ENCODE data around the gene LYZL2. TPM values are rescaled to one million over a fixed set of nuclear protein-coding genes. Genes with fewer than 3 reads are reported as not detected.
"Not testable (repeated sequence)": the region's sequence is repeated elsewhere in the genome, so short reads cannot be mapped to it uniquely, and the experiment has no call there.

The LYZL2 gene
- total RNA-seq, 1 donor from 2014 or later, result not detected

DNA sequence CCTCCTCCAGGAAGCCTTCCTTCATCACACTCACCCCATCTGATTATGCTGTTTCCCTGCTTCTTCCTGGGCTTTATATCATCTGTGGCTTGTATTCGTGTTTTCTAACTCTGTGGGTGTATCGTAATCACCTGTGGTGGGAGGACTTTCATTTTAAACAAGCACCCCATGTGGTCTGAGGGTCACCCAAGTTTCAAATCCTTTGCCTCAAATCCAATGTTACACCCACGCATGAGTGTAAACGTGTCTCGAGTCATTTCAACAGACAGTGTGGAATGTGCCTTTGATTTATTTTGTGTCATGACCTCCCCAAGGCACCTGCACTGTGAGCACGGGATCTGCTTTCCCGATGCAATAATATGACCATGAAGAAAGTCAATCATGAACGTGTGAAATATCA is 17.5 kb upstream of the LYZL2 start:
- Mint-ChIP-seq H3K4me3 (no peak overlapping the region), H3K36me3 (ENCODE audit: low read depth) (no peaks in the 10 kb centered on the region), H3K27me3 (ENCODE audit: low read depth) (peaks cover 16% of the 10 kb centered on the region), H3K9me3 (no peaks in the 10 kb centered on the region), H3K27ac (ENCODE audit: unreplicated experiment) (no peak overlapping the region), H3K4me1 (peaks cover 31% of the 10 kb centered on the region)
- DNase-seq (ENCODE audit: low read depth, low spot score), result no peak
- TF ChIP-seq, protein P1, sequence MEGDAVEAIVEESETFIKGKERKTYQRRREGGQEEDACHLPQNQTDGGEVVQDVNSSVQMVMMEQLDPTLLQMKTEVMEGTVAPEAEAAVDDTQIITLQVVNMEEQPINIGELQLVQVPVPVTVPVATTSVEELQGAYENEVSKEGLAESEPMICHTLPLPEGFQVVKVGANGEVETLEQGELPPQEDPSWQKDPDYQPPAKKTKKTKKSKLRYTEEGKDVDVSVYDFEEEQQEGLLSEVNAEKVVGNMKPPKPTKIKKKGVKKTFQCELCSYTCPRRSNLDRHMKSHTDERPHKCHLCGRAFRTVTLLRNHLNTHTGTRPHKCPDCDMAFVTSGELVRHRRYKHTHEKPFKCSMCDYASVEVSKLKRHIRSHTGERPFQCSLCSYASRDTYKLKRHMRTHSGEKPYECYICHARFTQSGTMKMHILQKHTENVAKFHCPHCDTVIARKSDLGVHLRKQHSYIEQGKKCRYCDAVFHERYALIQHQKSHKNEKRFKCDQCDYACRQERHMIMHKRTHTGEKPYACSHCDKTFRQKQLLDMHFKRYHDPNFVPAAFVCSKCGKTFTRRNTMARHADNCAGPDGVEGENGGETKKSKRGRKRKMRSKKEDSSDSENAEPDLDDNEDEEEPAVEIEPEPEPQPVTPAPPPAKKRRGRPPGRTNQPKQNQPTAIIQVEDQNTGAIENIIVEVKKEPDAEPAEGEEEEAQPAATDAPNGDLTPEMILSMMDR (conservative IDR thresholded peaks at IDR 0.05), result no peak

DNA sequence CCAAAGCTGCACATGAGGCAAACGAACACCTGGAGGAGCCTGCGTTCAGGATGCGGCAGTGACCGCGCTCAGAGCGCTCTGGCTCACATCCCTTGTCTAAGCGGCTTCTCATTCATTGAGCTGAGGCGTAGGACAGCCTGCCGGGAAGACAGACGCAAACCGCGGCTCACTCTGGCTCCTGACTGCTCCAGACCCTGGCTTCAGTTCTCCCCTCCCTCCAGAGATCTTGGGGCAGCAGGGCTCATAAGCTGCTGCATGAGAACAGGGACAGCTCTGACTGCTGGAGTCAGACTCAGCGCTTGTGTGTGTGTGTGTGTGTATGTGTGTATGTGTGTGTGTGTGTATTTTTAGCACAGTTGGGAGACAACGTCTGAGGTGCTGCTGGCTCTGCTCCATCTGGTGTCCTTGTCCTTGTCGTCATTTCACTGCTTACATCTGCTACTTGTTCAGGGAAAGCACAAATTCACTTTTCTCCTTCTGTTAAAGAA is 15.8 kb upstream of the LYZL2 start:
- H3K9me3 Mint-ChIP-seq, result no peaks in the 10 kb centered on the region
- no peak overlapping the region for H3K27ac Mint-ChIP-seq (ENCODE audit: unreplicated experiment)
- H3K4me3 Mint-ChIP-seq, result no peak overlapping the region

DNA sequence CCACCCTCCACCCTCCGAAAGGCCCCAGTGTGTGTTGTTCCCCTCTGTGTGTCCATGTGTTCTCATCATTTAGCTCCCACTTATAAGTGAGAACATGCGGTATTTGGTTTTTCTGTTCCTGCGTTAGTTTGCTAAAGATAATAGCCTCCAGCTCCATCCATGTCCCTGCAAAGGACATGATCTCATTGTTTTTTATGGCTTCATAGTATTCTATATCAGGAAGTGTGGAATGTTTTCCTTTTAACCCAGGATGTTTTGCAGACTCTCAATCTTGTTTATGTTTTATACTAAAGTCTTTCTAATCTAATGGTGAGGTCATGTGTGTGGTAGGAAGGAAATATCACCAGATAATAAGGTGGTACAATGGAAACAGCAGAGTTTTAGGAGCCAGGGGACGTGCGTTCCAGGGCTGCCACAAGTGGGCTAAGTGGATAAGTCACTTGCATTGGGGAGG is 14.9 kb upstream of the LYZL2 start:
- H3K36me3 Mint-ChIP-seq (ENCODE audit: low read depth); H3K27ac Mint-ChIP-seq (ENCODE audit: unreplicated experiment): not testable (repeated sequence)
- peaks cover 34% of the 10 kb centered on the region for H3K4me1 Mint-ChIP-seq

More for the DNA sequence above, 15.8 kb upstream of the LYZL2 start:
- Mint-ChIP-seq H3K36me3 (ENCODE audit: low read depth) (no peaks in the 10 kb centered on the region), H3K27me3 (ENCODE audit: low read depth) (peaks cover 16% of the 10 kb centered on the region), H3K4me1 (peaks cover 34% of the 10 kb centered on the region)
- TF ChIP-seq, protein P1 (conservative IDR thresholded peaks at IDR 0.05), result no peak
- no peak for DNase-seq (ENCODE audit: low read depth, low spot score)

DNA sequence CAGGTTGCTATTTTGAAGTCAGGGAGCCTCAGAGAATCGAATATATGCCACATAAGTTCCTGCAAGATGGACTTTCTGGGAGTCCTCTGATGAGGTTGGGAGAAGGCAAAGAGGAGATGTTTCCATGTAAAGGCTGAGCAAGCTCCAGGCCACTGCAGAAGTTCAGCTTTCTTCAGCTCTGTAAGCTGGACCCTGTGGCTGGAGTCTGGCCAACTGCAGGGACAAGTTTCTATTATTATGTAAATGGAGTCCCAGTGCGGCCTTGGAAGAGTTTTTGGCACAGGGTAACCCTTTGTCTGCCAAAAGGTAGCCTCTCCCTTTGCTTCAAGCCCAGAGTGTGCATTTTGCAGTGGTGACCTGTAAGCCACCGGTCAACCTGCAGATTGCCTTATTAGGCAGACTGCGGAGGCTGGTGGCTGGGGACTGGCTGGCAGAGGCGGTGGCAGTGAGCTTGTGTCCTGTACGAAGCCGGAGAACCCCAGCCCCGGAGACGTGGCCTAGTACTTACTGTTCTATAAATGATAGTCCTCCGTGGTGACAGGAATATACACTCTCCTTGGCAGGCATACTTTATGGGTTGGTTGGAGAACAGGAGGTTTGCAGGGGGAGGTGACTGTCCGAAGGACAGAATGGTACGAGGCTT is 14.1 kb upstream of the LYZL2 start:
- Mint-ChIP-seq H3K4me1 (peaks cover 34% of the 10 kb centered on the region), H3K27me3 (ENCODE audit: low read depth) (peaks cover 16% of the 10 kb centered on the region)
- DNase-seq (ENCODE audit: low read depth, low spot score); H3K27ac Mint-ChIP-seq (ENCODE audit: unreplicated experiment); H3K36me3 Mint-ChIP-seq (ENCODE audit: low read depth); H3K4me3 Mint-ChIP-seq; H3K9me3 Mint-ChIP-seq: not testable (repeated sequence)

More for the DNA sequence above, 14.9 kb upstream of the LYZL2 start:
- not testable (repeated sequence) for H3K9me3 Mint-ChIP-seq; DNase-seq (ENCODE audit: low read depth, low spot score); H3K4me3 Mint-ChIP-seq
- H3K27me3 Mint-ChIP-seq (ENCODE audit: low read depth), result peaks cover 16% of the 10 kb centered on the region

DNA sequence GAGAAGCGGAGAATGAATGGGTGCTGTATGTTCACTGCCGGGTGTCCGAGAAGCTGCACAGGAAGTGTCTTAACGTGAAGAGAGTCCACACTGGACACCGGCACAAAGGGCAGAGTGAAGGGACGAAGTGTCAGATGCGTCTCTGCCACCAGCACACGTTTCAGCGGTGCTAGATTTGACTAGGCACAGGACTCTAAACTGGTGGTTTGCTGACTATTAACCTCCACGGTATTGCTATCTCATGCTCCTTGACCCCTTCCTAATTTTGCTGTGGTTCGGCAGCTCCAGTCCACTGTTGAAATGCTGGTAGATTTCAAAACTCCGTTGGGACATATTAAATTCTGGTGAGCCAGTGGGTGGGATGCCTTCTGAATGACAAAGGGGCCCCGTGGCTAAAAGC is 13.3 kb upstream of the LYZL2 start:
- not testable (repeated sequence) for H3K36me3 Mint-ChIP-seq (ENCODE audit: low read depth); H3K4me3 Mint-ChIP-seq

DNA sequence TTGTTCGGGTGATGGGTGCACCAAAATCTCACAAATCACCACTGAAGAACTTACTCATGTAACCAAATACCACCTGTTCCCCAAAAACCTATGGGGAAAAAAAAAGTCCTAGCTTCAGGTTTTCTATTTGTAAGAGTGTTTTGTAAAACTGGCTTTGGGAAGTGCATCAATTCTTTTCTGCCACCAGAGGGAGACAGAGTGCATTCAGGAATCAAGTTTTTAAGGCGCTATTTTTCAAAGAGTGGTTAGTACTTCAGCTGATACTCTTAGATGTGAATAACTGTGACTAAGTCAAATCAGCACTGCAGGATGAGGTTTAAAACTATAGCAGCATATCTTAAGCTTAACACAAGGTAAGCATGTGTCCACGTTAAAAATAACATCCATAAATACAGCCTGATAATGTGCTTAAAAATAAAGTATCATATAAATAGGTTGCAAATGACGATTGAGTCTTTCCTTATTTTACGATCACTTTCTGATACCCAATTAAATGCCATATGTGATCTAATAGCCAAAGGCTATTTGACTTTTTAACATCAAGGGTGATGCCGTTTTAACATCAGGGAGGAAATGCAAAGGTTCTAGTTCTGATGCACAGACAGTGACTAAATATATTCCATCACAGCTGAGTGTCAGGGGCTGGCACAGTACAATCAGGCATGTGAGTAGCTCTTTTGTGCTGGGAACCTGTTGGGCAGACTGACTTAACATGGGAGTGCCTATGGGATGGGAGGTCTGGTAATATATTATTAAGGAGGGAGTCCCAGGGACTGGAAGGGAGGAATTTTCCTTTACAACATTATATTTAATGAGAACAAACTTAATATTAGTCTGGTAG is 10.6 kb upstream of the LYZL2 start:
- no peak overlapping the region for H3K27ac Mint-ChIP-seq (ENCODE audit: unreplicated experiment)
- H3K27me3 Mint-ChIP-seq (ENCODE audit: low read depth), result peaks cover 11% of the 10 kb centered on the region
- DNase-seq (ENCODE audit: low read depth, low spot score), result no peak
- H3K9me3 Mint-ChIP-seq, result no peaks in the 10 kb centered on the region
- H3K4me3 Mint-ChIP-seq, result no peak overlapping the region
- TF ChIP-seq, protein P1 (conservative IDR thresholded peaks at IDR 0.05), result peak; percentile 89
- H3K36me3 Mint-ChIP-seq (ENCODE audit: low read depth), result no peaks in the 10 kb centered on the region
- H3K4me1 Mint-ChIP-seq, result peaks cover 27% of the 10 kb centered on the region

More for the DNA sequence above, 13.3 kb upstream of the LYZL2 start:
- DNase-seq (ENCODE audit: low read depth, low spot score); H3K9me3 Mint-ChIP-seq; H3K27ac Mint-ChIP-seq (ENCODE audit: unreplicated experiment): not testable (repeated sequence)
- peaks cover 34% of the 10 kb centered on the region for H3K4me1 Mint-ChIP-seq
- H3K27me3 Mint-ChIP-seq (ENCODE audit: low read depth), result peaks cover 16% of the 10 kb centered on the region

All from neural crest cell (in vitro differentiated cells).